H9 (cell line): ENCODE data around the gene PLCL1. TPM values are rescaled to one million over a fixed set of nuclear protein-coding genes. Genes with fewer than 3 reads are reported as not detected.

Experiments
- DNase-seq: peaks from one replicate; pipeline ENCODE4 v3.0.0-alpha.2; 2017
- H2AFZ ChIP-seq: one replicate; pipeline ENCODE4 v1.6.1; 2013; ENCODE audit warnings: mild to moderate bottlenecking, low read length, control low read depth, moderate library complexity
- H2AK5ac ChIP-seq: 2 replicates; pipeline ENCODE4 v1.6.1; 2013; ENCODE audit warnings: low read length, control low read depth, mixed read lengths; ENCODE audit not compliant: insufficient read length
- H2BK120ac ChIP-seq: one replicate; pipeline ENCODE4 v1.6.1; 2013; ENCODE audit warnings: low read depth, mild to moderate bottlenecking, low read length, control low read depth, inconsistent platforms; ENCODE audit not compliant: poor library complexity, severe bottlenecking
- H2BK12ac ChIP-seq: 2 replicates; pipeline ENCODE4 v1.6.1; 2013; ENCODE audit warnings: low read length, control low read depth, mixed read lengths, low read depth; ENCODE audit not compliant: insufficient read length
- H2BK15ac ChIP-seq: 2 replicates; pipeline ENCODE4 v1.6.1; 2013; ENCODE audit warnings: low read depth, low read length, control low read depth
- H2BK20ac ChIP-seq: one replicate; pipeline ENCODE4 v1.6.1; 2013; ENCODE audit warnings: low read depth, mild to moderate bottlenecking, low read length, control low read depth, inconsistent platforms; ENCODE audit not compliant: poor library complexity, severe bottlenecking
- H2BK5ac ChIP-seq: 2 replicates; pipeline ENCODE4 v1.6.1; 2013; ENCODE audit warnings: low read length, control low read depth, mixed read lengths; ENCODE audit not compliant: insufficient read length
- H3K14ac ChIP-seq: 2 replicates; pipeline ENCODE4 v1.6.1; 2013; ENCODE audit warnings: low read length, control low read depth; ENCODE audit not compliant: insufficient read depth
- H3K18ac ChIP-seq: 2 replicates; pipeline ENCODE4 v1.6.1; 2013; ENCODE audit warnings: low read depth, mild to moderate bottlenecking, mixed read lengths, low read length, control low read depth; ENCODE audit not compliant: insufficient read length
- H3K23ac ChIP-seq: 2 replicates; pipeline ENCODE4 v1.6.1; 2013; ENCODE audit warnings: low read length, control low read depth, mixed read lengths, low read depth; ENCODE audit not compliant: insufficient read length
- H3K23me2 ChIP-seq: 2 replicates; pipeline ENCODE4 v1.6.1; 2013; ENCODE audit warnings: low read depth, mild to moderate bottlenecking, mixed read lengths, low read length, control low read depth; ENCODE audit not compliant: insufficient read length, poor library complexity, severe bottlenecking
- H3K27ac ChIP-seq: 2 replicates; pipeline ENCODE4 v1.5.1; 2013; ENCODE audit warnings: low read length, control low read depth, mixed read lengths, low read depth; ENCODE audit not compliant: insufficient read length
- H3K27me3 ChIP-seq: 2 replicates; pipeline ENCODE4 v1.6.1; 2013; ENCODE audit warnings: low read length, control low read depth, inconsistent platforms; ENCODE audit not compliant: insufficient read depth
- H3K4ac ChIP-seq: 2 replicates; pipeline ENCODE4 v1.6.1; 2013; ENCODE audit warnings: low read depth, mild to moderate bottlenecking, control low read depth, inconsistent platforms, low read length, moderate library complexity
- H3K4me1 ChIP-seq: 2 replicates; pipeline ENCODE4 v1.6.1; 2013; ENCODE audit warnings: low read length, control low read depth, inconsistent platforms; ENCODE audit not compliant: insufficient read depth
- H3K4me2 ChIP-seq: 2 replicates; pipeline ENCODE4 v1.6.1; 2013; ENCODE audit warnings: low read length, control low read depth, mixed read lengths; ENCODE audit not compliant: insufficient read length, insufficient read depth
- H3K56ac ChIP-seq: 2 replicates; pipeline ENCODE4 v1.6.1; 2013; ENCODE audit warnings: low read depth, mild to moderate bottlenecking, mixed read lengths, low read length, control low read depth; ENCODE audit not compliant: insufficient read length
- H3K79me1 ChIP-seq: 2 replicates; pipeline ENCODE4 v1.6.1; 2013; ENCODE audit warnings: low read depth, mild to moderate bottlenecking, moderate library complexity, low read length, control low read depth, inconsistent platforms; ENCODE audit not compliant: insufficient read depth, poor library complexity, severe bottlenecking
- H3K79me2 ChIP-seq: 2 replicates; pipeline ENCODE4 v1.6.1; 2013; ENCODE audit warnings: low read length, control low read depth, inconsistent platforms; ENCODE audit not compliant: insufficient read depth
- H3K9ac ChIP-seq: 2 replicates; pipeline ENCODE4 v1.6.1; 2013; ENCODE audit warnings: low read length, control low read depth, mixed read lengths; ENCODE audit not compliant: insufficient read length; ENCODE audit errors: extremely low read depth
- H3K9me3 ChIP-seq: one replicate; pipeline ENCODE4 v1.6.1; 2013; ENCODE audit warnings: low read depth, low read length, inconsistent platforms; ENCODE audit not compliant: control insufficient read depth
- H3T11ph ChIP-seq: one replicate; pipeline ENCODE4 v1.6.1; 2013; ENCODE audit warnings: mild to moderate bottlenecking, low read length, control low read depth, inconsistent platforms
- H4K20me1 ChIP-seq: one replicate; pipeline ENCODE4 v1.6.1; 2013; ENCODE audit not compliant: control insufficient read depth, insufficient read length, insufficient read depth
- H4K5ac ChIP-seq: 2 replicates; pipeline ENCODE4 v1.6.1; 2013; ENCODE audit warnings: low read depth, mild to moderate bottlenecking, mixed read lengths, low read length, control low read depth; ENCODE audit not compliant: insufficient read length
- H4K8ac ChIP-seq: replicated peaks from 2 replicates; pipeline ENCODE4 v1.6.1; 2013; ENCODE audit warnings: low read length, control low read depth, mixed read lengths, low read depth; ENCODE audit not compliant: insufficient read length
- H4K91ac ChIP-seq: 2 replicates; pipeline ENCODE4 v1.6.1; 2013; ENCODE audit warnings: low read depth, mild to moderate bottlenecking, moderate library complexity, mixed read lengths, low read length, control low read depth; ENCODE audit not compliant: insufficient read length
- H3K27ac Mint-ChIP-seq, 3 experiments: 2 replicates in 2 of 3; 3 replicates in 1 of 3; pipeline ENCODE4 v1.8.0; 2020 to 2021; ENCODE audit warnings: mixed read lengths in 3 of 3, mild to moderate bottlenecking in 1 of 3, moderate library complexity in 1 of 3
- H3K27me3 Mint-ChIP-seq: 2 replicates; pipeline ENCODE4 v1.8.0; 2021; ENCODE audit warnings: low read depth, mild to moderate bottlenecking, moderate library complexity, mixed read lengths
- H3K36me3 Mint-ChIP-seq, 3 experiments: 2 replicates in 2 of 3; 3 replicates in 1 of 3; pipeline ENCODE4 v1.8.0; 2020 to 2021; ENCODE audit warnings: low read depth in 3 of 3, mixed read lengths in 3 of 3; ENCODE audit not compliant: insufficient read depth in 1 of 3
- H3K4me1 Mint-ChIP-seq, 2 experiments: 2 replicates each; pipeline ENCODE4 v1.8.0; 2020; ENCODE audit warnings: mixed read lengths in 2 of 2
- H3K4me3 Mint-ChIP-seq, 2 experiments: 2 replicates in 1 of 2; 3 replicates in 1 of 2; pipeline ENCODE4 v1.8.0; 2020 to 2021; ENCODE audit warnings: mild to moderate bottlenecking in 2 of 2, mixed read lengths in 2 of 2, moderate library complexity in 1 of 2
- H3K9me3 Mint-ChIP-seq, 2 experiments: 2 replicates in 1 of 2; 3 replicates in 1 of 2; pipeline ENCODE4 v1.8.0; 2020; ENCODE audit warnings: mild to moderate bottlenecking in 2 of 2, mixed read lengths in 2 of 2, moderate library complexity in 1 of 2
- CTCF ChIP-seq: fragments of 200-600 bp; sonication (generic); conservative IDR thresholded peaks from 3 replicates; pipeline ENCODE4 v1.8.0; 2021; ENCODE audit warnings: antibody characterized with exemption, mild to moderate bottlenecking
- WGBS: extraction: QIAGEN DNeasy Blood & Tissue Kit; methylation state at CpG from one replicate; pipeline ENCODE4 v1.1.7; 2013; ENCODE audit warnings: missing lambda C conversion rate, low lambda C conversion rate, mixed read lengths; ENCODE audit not compliant: insufficient read length; ENCODE audit errors: extremely low coverage; 5-methylcytosine and 5-hydroxymethylcytosine counted together
- total RNA-seq: library from RNA; stranded (reverse); gene quantifications from 2 replicates; pipeline ENCODE4 v1.2.1, GENCODE V29; 2021

Gene PLCL1
- total RNA-seq, 1 experiment from 2014 or later = 0.04 TPM

- Mint-ChIP-seq H3K4me1 (peaks cover 4 to 6% of the 10 kb centered on the region in 2 experiments; a peak in 3 of 4 replicates), H3K27me3 (no peaks in the 10 kb centered on the region), H3K27ac (no peak overlapping the region), H3K9me3 (peaks cover 7 to 8% of the 10 kb centered on the region in 2 experiments; a peak in 3 of 5 replicates), H3K4me3 (no peak overlapping the region), H3K36me3 (peaks cover 1 to 12% (median 2%) of the 10 kb centered on the region in 3 experiments; a peak in 5 of 7 replicates)
- Histone ChIP-seq H3K4ac (no peak overlapping the region), H2BK120ac (no peak overlapping the region), H3K4me2 (no peak overlapping the region), H3K9me3 (no peaks in the 10 kb centered on the region), H2AFZ (no peak overlapping the region), H4K5ac (no peak overlapping the region), H3T11ph (no peak overlapping the region), H2BK15ac (no peak overlapping the region), H2BK20ac (no peak overlapping the region), H2AK5ac (no peak overlapping the region), H4K8ac (no peak overlapping the region), H3K9ac (no peak overlapping the region), H3K79me1 (no peaks in the 10 kb centered on the region), H3K18ac (no peak overlapping the region), H2BK5ac (no peak overlapping the region), H3K27ac (no peak overlapping the region), H3K23me2 (no peaks in the 10 kb centered on the region), H4K20me1 (no peaks in the 10 kb centered on the region), H3K27me3 (no peaks in the 10 kb centered on the region), H2BK12ac (no peak overlapping the region), H4K91ac (no peak overlapping the region), H3K79me2 (no peaks in the 10 kb centered on the region), H3K56ac (no peak overlapping the region), H3K23ac (no peak overlapping the region), H3K14ac (no peak overlapping the region), H3K4me1 (no peaks in the 10 kb centered on the region)
- TF ChIP-seq CTCF = no peak
- no CpG with 5 or more reads among the region's 3 CpGs for whole genome bisulfite sequencing
- no peak for DNase-seq
These were observed 182.6 kb downstream of the PLCL1 start for GRCh38 chr2:197986977-197987376.
